Ovary (tissue), 3 donors: ENCODE measurements around the gene CD93.

Source experiments
- EP300 ChIP-seq: sonication (generic); formaldehyde crosslinking; IDR thresholded peaks from one replicate; pipeline ENCODE4 v1.6.1; 2017; ENCODE audit warnings: antibody characterized with exemption
- POLR2A ChIP-seq: fragments of 450-650 bp; IDR thresholded peaks from one replicate; pipeline ENCODE4 v1.6.1; 2017; ENCODE audit warnings: antibody characterized with exemption, mild to moderate bottlenecking, moderate library complexity
- TF ChIP-seq, protein P1 (sequence below), 3 donors: fragments of 450-650 bp in 2 of 3; fragments of 200-600 bp in 1 of 3; IDR thresholded peaks; one replicate each; pipeline versions ENCODE4 v1.5.1 to v1.8.0; 2016 to 2022; ENCODE audit warnings: antibody characterized with exemption in 3 of 3, mild to moderate bottlenecking in 1 of 3
- donor health status: DM: no; HTN: no; CAD: no.

DNA sequence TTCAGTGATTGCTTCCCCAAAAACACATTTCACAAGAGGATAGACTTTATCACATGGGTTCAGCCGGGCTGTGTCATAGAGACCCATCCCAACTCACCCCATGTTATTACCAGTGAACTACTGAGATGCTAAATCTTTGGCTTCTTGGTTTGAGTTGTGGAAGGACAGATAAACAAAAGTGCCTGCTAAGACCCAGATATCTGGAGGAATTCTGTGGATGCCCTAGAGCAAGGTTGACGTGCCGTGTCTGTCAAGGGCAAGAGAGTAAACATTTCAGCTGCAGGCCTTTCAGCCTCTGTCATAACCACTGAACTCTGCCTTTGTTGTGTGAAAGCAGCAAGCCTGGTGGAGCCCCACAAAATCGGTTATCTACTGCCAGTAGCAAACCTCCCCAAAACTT is 25.5 kb downstream of the CD93 start:
- TF ChIP-seq, protein P1, sequence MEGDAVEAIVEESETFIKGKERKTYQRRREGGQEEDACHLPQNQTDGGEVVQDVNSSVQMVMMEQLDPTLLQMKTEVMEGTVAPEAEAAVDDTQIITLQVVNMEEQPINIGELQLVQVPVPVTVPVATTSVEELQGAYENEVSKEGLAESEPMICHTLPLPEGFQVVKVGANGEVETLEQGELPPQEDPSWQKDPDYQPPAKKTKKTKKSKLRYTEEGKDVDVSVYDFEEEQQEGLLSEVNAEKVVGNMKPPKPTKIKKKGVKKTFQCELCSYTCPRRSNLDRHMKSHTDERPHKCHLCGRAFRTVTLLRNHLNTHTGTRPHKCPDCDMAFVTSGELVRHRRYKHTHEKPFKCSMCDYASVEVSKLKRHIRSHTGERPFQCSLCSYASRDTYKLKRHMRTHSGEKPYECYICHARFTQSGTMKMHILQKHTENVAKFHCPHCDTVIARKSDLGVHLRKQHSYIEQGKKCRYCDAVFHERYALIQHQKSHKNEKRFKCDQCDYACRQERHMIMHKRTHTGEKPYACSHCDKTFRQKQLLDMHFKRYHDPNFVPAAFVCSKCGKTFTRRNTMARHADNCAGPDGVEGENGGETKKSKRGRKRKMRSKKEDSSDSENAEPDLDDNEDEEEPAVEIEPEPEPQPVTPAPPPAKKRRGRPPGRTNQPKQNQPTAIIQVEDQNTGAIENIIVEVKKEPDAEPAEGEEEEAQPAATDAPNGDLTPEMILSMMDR (IDR thresholded peaks at IDR 0.05), result no peak
- no peak for TF ChIP-seq EP300
- TF ChIP-seq POLR2A, result no peak
